Mucosa of descending colon (tissue), 3 donors: ENCODE data around the gene TAF6L. TPM values are rescaled to one million over a fixed set of nuclear protein-coding genes. Genes with fewer than 3 reads are reported as not detected.

Experiments used
- ATAC-seq: fragments of 200-7000 bp; cut with Tn5 transposase; one replicate; pipeline ENCODE4 v1.9.1; 2020; ENCODE audit warnings: mild to moderate bottlenecking, moderate library complexity
- DNase-seq, 3 donors: peaks; one replicate each; pipeline ENCODE4 v3.0.0-alpha.2; 2020
- H3K36me3 ChIP-seq: fragments of 200-600 bp; one replicate; pipeline ENCODE4 v1.8.0; 2021; ENCODE audit warnings: low read depth, mild to moderate bottlenecking
- H3K4me1 ChIP-seq: fragments of 200-600 bp; one replicate; pipeline ENCODE4 v1.8.0; 2021; ENCODE audit warnings: low read depth, mild to moderate bottlenecking
- H3K4me3 ChIP-seq: fragments of 200-600 bp; one replicate; pipeline ENCODE4 v1.8.0; 2021; ENCODE audit warnings: mild to moderate bottlenecking
- H3K9me3 ChIP-seq: fragments of 200-600 bp; one replicate; pipeline ENCODE4 v1.8.0; 2021; ENCODE audit warnings: mild to moderate bottlenecking
- intact Hi-C, 2 donors: fragments of 100-400 bp; cut with DNase I in 1 of 2; cut with micrococcal nuclease in 1 of 2; formaldehyde crosslinking; loops; one replicate each; pipeline versions ENCODE4 v1.11.0 to v1.11.1; 2022; cut with DNase I, micrococcal nuclease
- total RNA-seq, 3 donors: library from RNA; stranded (reverse); fragmentation: NEBNext Ultra II Directional in 2 of 3; extraction: Animal tissue kit (Norgen Biotek cat#: 25700) in 2 of 3; gene quantifications; one replicate each; pipeline versions ENCODE4 v1.2.1 to v1.2.4, GENCODE V29; 2021 to 2023
- TF ChIP-seq, protein P1 (sequence below): fragments of 200-600 bp; IDR thresholded peaks from one replicate; pipeline ENCODE4 v1.8.0; 2022; ENCODE audit warnings: antibody characterized with exemption, mild to moderate bottlenecking
- donor health status: DM: no; HTN: no; CAD: no; lungs with moderate emphysema.
- donor health status: DM: no; HTN: no; CAD: no.
- donor health status: DM: no; HTN: yes; CAD: no.

Gene TAF6L
- total RNA-seq, 3 donors from 2014 or later: 17.0 to 23.5 (median 17.1) TPM

DNA sequence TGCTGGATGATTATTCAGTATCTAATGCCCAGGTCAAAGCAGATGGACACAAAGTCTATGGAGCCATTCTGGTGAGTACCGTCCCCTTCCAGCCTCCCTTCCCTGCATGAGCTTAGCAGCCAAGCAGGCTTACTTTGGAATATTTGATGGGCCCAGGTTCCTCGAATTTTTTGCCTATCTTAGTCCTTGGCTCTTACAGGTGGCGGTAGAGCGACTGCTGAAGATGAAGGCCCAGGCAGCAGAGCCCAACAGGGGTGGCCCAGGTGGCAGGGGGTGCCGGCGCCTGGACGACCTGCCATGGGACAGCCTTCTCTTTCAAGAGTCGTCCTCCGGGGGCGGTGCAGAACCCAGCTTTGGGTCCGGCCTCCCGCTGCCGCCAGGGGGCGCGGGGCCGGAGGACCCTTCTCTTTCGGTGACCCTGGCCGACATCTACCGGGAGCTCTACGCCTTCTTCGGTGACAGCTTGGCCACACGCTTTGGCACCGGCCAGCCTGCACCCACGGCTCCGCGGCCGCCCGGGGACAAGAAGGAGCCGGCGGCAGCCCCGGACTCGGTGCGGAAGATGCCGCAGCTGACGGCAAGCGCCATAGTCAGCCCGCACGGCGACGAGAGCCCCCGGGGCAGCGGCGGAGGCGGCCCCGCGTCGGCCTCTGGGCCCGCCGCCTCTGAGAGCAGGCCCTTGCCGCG, 15.3 kb downstream of the TAF6L start:
- H3K9me3 ChIP-seq: no peaks in the 10 kb centered on the region
- TF ChIP-seq, protein P1, sequence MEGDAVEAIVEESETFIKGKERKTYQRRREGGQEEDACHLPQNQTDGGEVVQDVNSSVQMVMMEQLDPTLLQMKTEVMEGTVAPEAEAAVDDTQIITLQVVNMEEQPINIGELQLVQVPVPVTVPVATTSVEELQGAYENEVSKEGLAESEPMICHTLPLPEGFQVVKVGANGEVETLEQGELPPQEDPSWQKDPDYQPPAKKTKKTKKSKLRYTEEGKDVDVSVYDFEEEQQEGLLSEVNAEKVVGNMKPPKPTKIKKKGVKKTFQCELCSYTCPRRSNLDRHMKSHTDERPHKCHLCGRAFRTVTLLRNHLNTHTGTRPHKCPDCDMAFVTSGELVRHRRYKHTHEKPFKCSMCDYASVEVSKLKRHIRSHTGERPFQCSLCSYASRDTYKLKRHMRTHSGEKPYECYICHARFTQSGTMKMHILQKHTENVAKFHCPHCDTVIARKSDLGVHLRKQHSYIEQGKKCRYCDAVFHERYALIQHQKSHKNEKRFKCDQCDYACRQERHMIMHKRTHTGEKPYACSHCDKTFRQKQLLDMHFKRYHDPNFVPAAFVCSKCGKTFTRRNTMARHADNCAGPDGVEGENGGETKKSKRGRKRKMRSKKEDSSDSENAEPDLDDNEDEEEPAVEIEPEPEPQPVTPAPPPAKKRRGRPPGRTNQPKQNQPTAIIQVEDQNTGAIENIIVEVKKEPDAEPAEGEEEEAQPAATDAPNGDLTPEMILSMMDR: peak; percentile 95
- H3K4me1 ChIP-seq: peaks cover 32% of the 10 kb centered on the region
- peak overlapping the region; percentile 98 for H3K4me3 ChIP-seq
- intact Hi-C loops: loop anchor here in 1 of 2 donors (2.0 kb wide), 1 partner anchor 76 kb away; no protein-coding TSS in a partner anchor
- no peaks in the 10 kb centered on the region for H3K36me3 ChIP-seq
- peak; percentile 92 to 93 (median 93) for DNase-seq
- ATAC-seq: peak; percentile 84

- Histone ChIP-seq H3K4me3 (peak within 1 kb of the TSS; percentile 98), H3K9me3 (no peaks in the 10 kb centered on the region), H3K36me3 (no peaks in the 10 kb centered on the region), H3K4me1 (peaks cover 35% of the 10 kb centered on the region)
- intact Hi-C loops: loop anchor here in 1 of 2 donors (2.0 kb wide), 1 partner anchor 76 kb away; no protein-coding TSS in a partner anchor
- peak; percentile 87 for ATAC-seq
- DNase-seq: peak; percentile 96 to 100 (median 98)
- TF ChIP-seq, protein P1: peak; percentile 44
These were observed 16.0 kb downstream of the TAF6L start, which contains the start of gene TMEM179B for GRCh38 chr11:62787005-62787759. Gene TMEM179B, plus strand, starts transcription at chr11:62787402. Its CDS starts 30 bp downstream, at chr11:62787432.

DNA sequence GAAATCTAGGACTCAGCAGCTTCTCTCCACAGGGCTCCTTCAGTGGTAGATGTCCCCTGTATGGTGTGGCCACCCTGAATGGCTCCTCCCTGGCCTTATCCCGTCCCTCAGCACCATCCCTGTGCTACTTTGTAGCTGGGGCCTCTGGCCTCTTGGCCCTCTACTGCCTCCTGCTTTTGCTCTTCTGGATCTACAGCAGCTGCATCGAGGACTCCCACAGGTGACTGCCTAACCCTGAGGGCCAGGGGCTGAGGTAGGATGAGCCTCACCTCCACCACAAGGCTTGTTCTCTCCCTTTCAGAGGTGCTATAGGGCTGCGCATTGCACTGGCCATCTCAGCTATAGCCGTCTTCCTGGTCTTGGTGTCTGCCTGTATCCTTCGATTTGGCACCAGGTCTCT, 17.8 kb downstream of the TAF6L start:
- Histone ChIP-seq H3K4me3 (no peak overlapping the region), H3K36me3 (peaks cover 3% of the 10 kb centered on the region), H3K4me1 (peaks cover 38% of the 10 kb centered on the region), H3K9me3 (no peaks in the 10 kb centered on the region)
- TF ChIP-seq, protein P1: no peak
- DNase-seq (peak in 1 of 3 donors; percentile 28), ATAC-seq (no peak)
- intact Hi-C loops: no loop called here

DNA sequence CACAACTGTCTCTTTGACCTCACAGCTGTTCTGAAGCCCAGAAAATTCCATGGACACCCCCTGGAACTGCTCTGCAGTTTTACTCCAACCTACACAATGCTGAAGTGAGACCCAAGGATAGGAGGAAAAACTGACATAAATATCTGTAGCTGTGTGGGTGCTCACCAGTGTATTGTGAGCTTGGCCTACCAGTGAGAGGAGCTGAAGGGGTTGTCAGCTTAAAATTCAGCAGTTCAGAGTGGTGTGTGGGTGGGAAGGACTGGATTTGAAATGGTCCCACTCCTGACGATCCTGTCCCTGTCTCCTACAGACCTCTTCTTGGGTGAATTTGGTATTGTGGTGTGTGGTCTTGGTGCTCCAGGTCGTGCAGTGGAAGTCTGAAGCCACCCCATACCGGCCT, 18.4 kb downstream of the TAF6L start:
- Histone ChIP-seq H3K4me1 (peaks cover 38% of the 10 kb centered on the region), H3K36me3 (peaks cover 3% of the 10 kb centered on the region), H3K9me3 (no peaks in the 10 kb centered on the region), H3K4me3 (no peak overlapping the region)
- TF ChIP-seq, protein P1: no peak
- DNase-seq (no peak), ATAC-seq (no peak)
- intact Hi-C loops: no loop called here

- peak; percentile 84 for ATAC-seq
- peak; percentile 93 to 94 (median 93) for DNase-seq
- Histone ChIP-seq H3K4me3 (peak within 1 kb of the TSS; percentile 82), H3K9me3 (no peaks in the 10 kb centered on the region), H3K4me1 (peaks cover 29% of the 10 kb centered on the region), H3K36me3 (peaks cover 3% of the 10 kb centered on the region)
- TF ChIP-seq, protein P1: no peak
- intact Hi-C loops: loop anchor here in 1 of 2 donors (5.0 kb wide), 1 partner anchor 71 kb away; no protein-coding TSS in a partner anchor
These were observed 20.5 kb downstream of the TAF6L start, which contains the start of gene TMEM223 for GRCh38 chr11:62791501-62792201. Gene TMEM223, minus strand, starts transcription at chr11:62792006. Its CDS starts 12 bp downstream, at chr11:62791994.
